Osteoblast (primary cell): Measurements from ENCODE around the gene SLC17A9. TPM values are rescaled to one million over a fixed set of nuclear protein-coding genes. Genes with fewer than 3 reads are reported as not detected.

Experiments
- DNase-seq: peaks from one replicate; pipeline ENCODE4 v3.0.0; 2011; ENCODE audit warnings: low spot score, mixed read lengths; ENCODE audit not compliant: insufficient read length; ENCODE audit errors: missing footprints
- H2AFZ ChIP-seq: 2 replicates; pipeline ENCODE4 v1.6.0; 2011; ENCODE audit warnings: mild to moderate bottlenecking, low read length
- H3K27ac ChIP-seq: 2 replicates; pipeline ENCODE4 v1.5.1; 2011; ENCODE audit warnings: mild to moderate bottlenecking, low read depth, low read length, moderate library complexity
- H3K27me3 ChIP-seq: 2 replicates; pipeline ENCODE4 v1.6.0; 2012; ENCODE audit warnings: mild to moderate bottlenecking, control low read depth, inconsistent platforms, low read length, moderate library complexity; ENCODE audit not compliant: insufficient read depth
- H3K36me3 ChIP-seq: 2 replicates; pipeline ENCODE4 v1.5.1; 2011; ENCODE audit warnings: mild to moderate bottlenecking, low read length, control low read depth, moderate library complexity; ENCODE audit not compliant: insufficient read depth
- H3K4me1 ChIP-seq: 2 replicates; pipeline ENCODE4 v1.5.1; 2011; ENCODE audit warnings: mild to moderate bottlenecking, low read length, control low read depth, moderate library complexity; ENCODE audit not compliant: insufficient read depth
- H3K4me2 ChIP-seq: 2 replicates; pipeline ENCODE4 v1.6.0; 2011; ENCODE audit warnings: mild to moderate bottlenecking, low read length; ENCODE audit not compliant: insufficient read depth
- H3K4me3 ChIP-seq: fragments of 200-600 bp; sonication (generic); 3 replicates; pipeline ENCODE4 v1.5.1; 2012; ENCODE audit warnings: mild to moderate bottlenecking, low read length, inconsistent platforms; ENCODE audit not compliant: insufficient read depth
- H3K79me2 ChIP-seq: 2 replicates; pipeline ENCODE4 v1.6.0; 2012; ENCODE audit warnings: mild to moderate bottlenecking, low read length, control low read depth, inconsistent platforms; ENCODE audit not compliant: insufficient read depth
- H3K9me3 ChIP-seq: 2 replicates; pipeline ENCODE4 v1.5.1; 2011; ENCODE audit warnings: low read depth, low read length, control low read depth
- H4K20me1 ChIP-seq: 2 replicates; pipeline ENCODE4 v1.6.0; 2012; ENCODE audit warnings: mild to moderate bottlenecking, low read length, control low read depth; ENCODE audit not compliant: insufficient read depth
- CTCF ChIP-seq: IDR thresholded peaks from 2 replicates; pipeline ENCODE4 v1.5.1; 2011; ENCODE audit warnings: mild to moderate bottlenecking, low read depth, low read length, moderate library complexity; ENCODE audit errors: extremely low read depth
- total RNA-seq: library from RNA; depleted of rRNA; stranded (reverse); fragments of >200 nt; gene quantifications from 2 replicates; pipeline ENCODE4 v1.2.3, GENCODE V29; 2012

SLC17A9 gene
- total RNA-seq, 1 donor, result 6.5 TPM

DNA sequence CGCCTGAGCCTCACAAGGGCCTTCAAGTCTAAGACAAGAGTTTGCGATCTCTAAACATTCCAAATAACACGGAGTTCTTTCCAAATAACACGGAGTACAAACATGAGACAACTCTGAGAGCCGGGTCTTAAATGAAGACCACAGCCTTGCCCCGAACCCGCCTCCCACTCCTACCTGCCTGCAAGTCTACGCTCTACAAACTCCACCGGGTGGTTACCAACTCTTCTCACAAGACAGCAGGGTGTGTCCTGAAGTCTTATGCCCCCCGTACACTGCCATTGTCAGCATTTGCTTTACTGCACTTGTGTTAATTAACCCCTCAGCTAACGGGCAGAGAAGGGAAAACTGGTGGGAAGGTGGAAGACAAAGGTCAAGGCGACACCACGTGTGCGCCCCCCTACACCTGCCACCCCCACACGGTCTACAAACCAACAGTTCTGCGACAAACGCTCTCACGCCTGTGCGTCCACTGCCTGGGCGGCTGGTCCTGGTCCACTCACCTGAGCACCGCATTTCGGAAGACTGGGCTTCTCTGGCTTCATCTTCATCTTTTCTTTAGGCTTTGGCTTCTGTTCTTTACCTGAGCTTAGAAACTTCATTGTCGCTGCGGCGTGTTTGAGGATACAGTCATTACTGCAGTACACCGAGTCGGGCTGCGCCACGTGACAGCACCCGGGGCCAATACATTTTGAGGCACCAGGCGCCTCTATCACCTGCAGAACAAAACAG is 45.7 kb upstream of the SLC17A9 start:
- Histone ChIP-seq H3K4me1 (peaks cover 17% of the 10 kb centered on the region), H3K79me2 (peaks cover 81% of the 10 kb centered on the region), H4K20me1 (peaks cover 74% of the 10 kb centered on the region), H3K36me3 (peaks cover 96% of the 10 kb centered on the region), H3K27ac (no peak overlapping the region), H3K4me2 (peak overlapping the region; percentile 36), H3K4me3 (no peak overlapping the region), H3K27me3 (no peaks in the 10 kb centered on the region), H3K9me3 (no peaks in the 10 kb centered on the region), H2AFZ (no peak overlapping the region)
- TF ChIP-seq CTCF, result no peak
- peak; percentile 25 for DNase-seq

- peak; percentile 91 for DNase-seq
These were observed 44.9 kb upstream of the SLC17A9 start for GRCh38 chr20:62907384-62908317.

GRCh38 chr20:62908971-62909791 is 43.3 kb upstream of the SLC17A9 start:
- no peaks in the 10 kb centered on the region for H3K9me3 ChIP-seq
- no peak overlapping the region for H3K4me2 ChIP-seq
- no peaks in the 10 kb centered on the region for H3K27me3 ChIP-seq
- H3K79me2 ChIP-seq, result peaks cover 95% of the 10 kb centered on the region
- H3K27ac ChIP-seq, result no peak overlapping the region
- H4K20me1 ChIP-seq, result peaks cover 74% of the 10 kb centered on the region
- peaks cover 11% of the 10 kb centered on the region for H3K4me1 ChIP-seq
- TF ChIP-seq CTCF, result no peak
- H3K36me3 ChIP-seq, result peaks cover 85% of the 10 kb centered on the region
- peak; percentile 73 for DNase-seq
- H2AFZ ChIP-seq, result no peak overlapping the region
- H3K4me3 ChIP-seq, result no peak overlapping the region

More at GRCh38 chr20:62907384-62908317, 44.9 kb upstream of the SLC17A9 start:
- Histone ChIP-seq H3K4me3 (no peak overlapping the region), H3K4me1 (peaks cover 17% of the 10 kb centered on the region), H3K79me2 (peaks cover 89% of the 10 kb centered on the region), H3K27ac (peak overlapping the region; percentile 3), H4K20me1 (peaks cover 76% of the 10 kb centered on the region), H3K27me3 (no peaks in the 10 kb centered on the region), H2AFZ (no peak overlapping the region), H3K9me3 (no peaks in the 10 kb centered on the region), H3K36me3 (peaks cover 94% of the 10 kb centered on the region), H3K4me2 (peak overlapping the region; percentile 36)
- TF ChIP-seq CTCF, result peak; percentile 33
